ENCODE measurements around the gene UNC45B.

DNA sequence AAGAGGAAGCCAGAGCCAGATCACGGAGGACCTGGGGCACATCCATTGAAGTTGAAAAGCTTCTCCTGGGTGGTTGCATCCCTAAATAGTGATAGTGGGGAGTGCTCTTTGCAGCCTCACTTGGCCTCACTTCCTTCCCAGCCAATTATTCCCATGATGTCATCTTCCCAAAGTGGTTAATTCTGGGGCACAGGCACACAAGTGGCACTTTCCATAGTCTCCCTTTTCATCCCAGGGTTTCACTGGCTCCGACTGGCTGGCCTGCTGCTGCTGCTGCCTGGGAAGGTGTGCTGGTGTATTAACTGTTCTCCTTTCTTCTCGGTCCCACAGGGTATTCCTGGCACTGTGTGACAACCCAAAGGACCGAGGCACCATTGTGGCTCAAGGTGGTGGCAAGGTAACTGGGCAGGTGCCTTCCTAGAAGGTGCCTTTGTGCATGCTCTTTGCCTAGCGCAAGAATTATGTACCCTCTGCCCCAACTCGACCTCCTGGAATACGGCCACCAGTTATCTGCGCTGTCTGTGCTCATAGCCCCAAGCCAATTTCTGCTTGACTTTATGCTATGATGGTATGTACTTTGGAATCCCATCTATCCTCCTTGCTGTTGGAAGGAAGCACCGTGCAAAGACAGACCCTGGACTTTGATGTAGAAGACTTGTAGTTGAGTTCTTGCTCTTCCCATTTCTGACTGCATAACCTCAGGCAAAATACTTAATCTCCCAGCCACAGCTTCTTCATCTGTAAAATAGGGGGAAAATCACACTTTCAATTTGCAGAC lies 28.2 kb downstream of the UNC45B start:
- TF ChIP-seq, protein P1, sequence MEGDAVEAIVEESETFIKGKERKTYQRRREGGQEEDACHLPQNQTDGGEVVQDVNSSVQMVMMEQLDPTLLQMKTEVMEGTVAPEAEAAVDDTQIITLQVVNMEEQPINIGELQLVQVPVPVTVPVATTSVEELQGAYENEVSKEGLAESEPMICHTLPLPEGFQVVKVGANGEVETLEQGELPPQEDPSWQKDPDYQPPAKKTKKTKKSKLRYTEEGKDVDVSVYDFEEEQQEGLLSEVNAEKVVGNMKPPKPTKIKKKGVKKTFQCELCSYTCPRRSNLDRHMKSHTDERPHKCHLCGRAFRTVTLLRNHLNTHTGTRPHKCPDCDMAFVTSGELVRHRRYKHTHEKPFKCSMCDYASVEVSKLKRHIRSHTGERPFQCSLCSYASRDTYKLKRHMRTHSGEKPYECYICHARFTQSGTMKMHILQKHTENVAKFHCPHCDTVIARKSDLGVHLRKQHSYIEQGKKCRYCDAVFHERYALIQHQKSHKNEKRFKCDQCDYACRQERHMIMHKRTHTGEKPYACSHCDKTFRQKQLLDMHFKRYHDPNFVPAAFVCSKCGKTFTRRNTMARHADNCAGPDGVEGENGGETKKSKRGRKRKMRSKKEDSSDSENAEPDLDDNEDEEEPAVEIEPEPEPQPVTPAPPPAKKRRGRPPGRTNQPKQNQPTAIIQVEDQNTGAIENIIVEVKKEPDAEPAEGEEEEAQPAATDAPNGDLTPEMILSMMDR (IDR thresholded peaks at IDR 0.05), result no peak
- TF ChIP-seq EP300 (IDR thresholded peaks at IDR 0.05) (no peak), POLR2A (IDR thresholded peaks at IDR 0.05) (no peak), POLR2AphosphoS5 (IDR thresholded peaks at IDR 0.05) (no peak)

All from gastroesophageal sphincter (tissue), 3 donors.